Glutamatergic neuron (in vitro differentiated cells): ENCODE data around the gene AKR1D1. TPM values are rescaled to one million over a fixed set of nuclear protein-coding genes. Genes with fewer than 3 reads are reported as not detected.

ENCODE experiments used
- DNase-seq: peaks from one replicate; pipeline ENCODE4 v3.0.0; 2022
- H3K27ac Mint-ChIP-seq: one replicate; pipeline ENCODE4 v1.8.0; 2020; ENCODE audit warnings: mild to moderate bottlenecking, mixed read lengths, inconsistent platforms; ENCODE audit not compliant: unreplicated experiment
- H3K27me3 Mint-ChIP-seq: one replicate; pipeline ENCODE4 v1.8.0; 2020; ENCODE audit warnings: mild to moderate bottlenecking, moderate library complexity, mixed read lengths, inconsistent platforms; ENCODE audit not compliant: unreplicated experiment
- H3K36me3 Mint-ChIP-seq: one replicate; pipeline ENCODE4 v1.8.0; 2020; ENCODE audit warnings: mild to moderate bottlenecking, mixed read lengths, inconsistent platforms; ENCODE audit not compliant: unreplicated experiment
- H3K4me1 Mint-ChIP-seq: one replicate; pipeline ENCODE4 v1.8.0; 2020; ENCODE audit warnings: mild to moderate bottlenecking, low read depth, mixed read lengths, inconsistent platforms; ENCODE audit not compliant: unreplicated experiment
- H3K4me3 Mint-ChIP-seq: one replicate; pipeline ENCODE4 v1.8.0; 2020; ENCODE audit warnings: mild to moderate bottlenecking, mixed read lengths, inconsistent platforms; ENCODE audit not compliant: unreplicated experiment
- H3K9me3 Mint-ChIP-seq: one replicate; pipeline ENCODE4 v1.8.0; 2020; ENCODE audit warnings: mild to moderate bottlenecking, moderate library complexity, mixed read lengths, inconsistent platforms; ENCODE audit not compliant: unreplicated experiment
- long read RNA-seq: library from polyadenylated mRNA; unstranded; transcript quantifications from one replicate; pipeline ENCODE4 v2.0.0, GENCODE V29; 2020; ENCODE audit not compliant: unreplicated experiment
- total RNA-seq: library from RNA; stranded (reverse); fragmentation: NEBNext Ultra II Directional; extraction: Animal tissue kit (Norgen Biotek cat#: 25700); gene quantifications from one replicate; pipeline ENCODE4 v1.2.1, GENCODE V29; 2021; ENCODE audit not compliant: unreplicated experiment
- TF ChIP-seq, protein P1 (sequence below): fragments of 200-600 bp; sonication (generic); IDR thresholded peaks from one replicate; pipeline ENCODE4 v1.5.0; 2021; ENCODE audit not compliant: partially characterized antibody, unreplicated experiment

The AKR1D1 gene, protein sequence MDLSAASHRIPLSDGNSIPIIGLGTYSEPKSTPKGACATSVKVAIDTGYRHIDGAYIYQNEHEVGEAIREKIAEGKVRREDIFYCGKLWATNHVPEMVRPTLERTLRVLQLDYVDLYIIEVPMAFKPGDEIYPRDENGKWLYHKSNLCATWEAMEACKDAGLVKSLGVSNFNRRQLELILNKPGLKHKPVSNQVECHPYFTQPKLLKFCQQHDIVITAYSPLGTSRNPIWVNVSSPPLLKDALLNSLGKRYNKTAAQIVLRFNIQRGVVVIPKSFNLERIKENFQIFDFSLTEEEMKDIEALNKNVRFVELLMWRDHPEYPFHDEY
- not detected for total RNA-seq
- long read RNA-seq = 0 reads

DNA sequence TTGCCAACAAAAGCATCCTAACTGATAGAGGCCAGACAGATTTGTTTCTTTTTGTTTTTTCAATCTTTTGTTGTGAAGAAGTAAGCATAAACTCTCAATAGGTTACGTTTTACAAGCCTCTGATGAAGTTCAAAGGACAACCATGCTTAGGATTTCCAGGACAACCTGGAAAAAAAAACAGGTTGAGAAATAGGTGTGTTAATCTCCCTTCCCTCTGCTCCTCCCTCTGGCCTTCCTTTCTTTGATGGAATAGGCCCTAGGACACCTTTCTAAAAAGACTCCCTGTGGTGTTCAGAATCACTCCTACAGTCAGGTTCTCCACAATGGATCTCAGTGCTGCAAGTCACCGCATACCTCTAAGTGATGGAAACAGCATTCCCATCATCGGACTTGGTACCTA is at the start of gene AKR1D1:
TSS of gene AKR1D1 (plus strand) at position 264 of the 400 bp plus-strand sequence. CDS start at position 324, 60 bp downstream.
- no peak within 1 kb of the TSS for H3K27ac Mint-ChIP-seq
- H3K4me3 Mint-ChIP-seq = no peak within 1 kb of the TSS
- peaks cover 10% of the 10 kb centered on the region for H3K36me3 Mint-ChIP-seq
- H3K9me3 Mint-ChIP-seq = peaks cover 2% of the 10 kb centered on the region
- TF ChIP-seq, protein P1, sequence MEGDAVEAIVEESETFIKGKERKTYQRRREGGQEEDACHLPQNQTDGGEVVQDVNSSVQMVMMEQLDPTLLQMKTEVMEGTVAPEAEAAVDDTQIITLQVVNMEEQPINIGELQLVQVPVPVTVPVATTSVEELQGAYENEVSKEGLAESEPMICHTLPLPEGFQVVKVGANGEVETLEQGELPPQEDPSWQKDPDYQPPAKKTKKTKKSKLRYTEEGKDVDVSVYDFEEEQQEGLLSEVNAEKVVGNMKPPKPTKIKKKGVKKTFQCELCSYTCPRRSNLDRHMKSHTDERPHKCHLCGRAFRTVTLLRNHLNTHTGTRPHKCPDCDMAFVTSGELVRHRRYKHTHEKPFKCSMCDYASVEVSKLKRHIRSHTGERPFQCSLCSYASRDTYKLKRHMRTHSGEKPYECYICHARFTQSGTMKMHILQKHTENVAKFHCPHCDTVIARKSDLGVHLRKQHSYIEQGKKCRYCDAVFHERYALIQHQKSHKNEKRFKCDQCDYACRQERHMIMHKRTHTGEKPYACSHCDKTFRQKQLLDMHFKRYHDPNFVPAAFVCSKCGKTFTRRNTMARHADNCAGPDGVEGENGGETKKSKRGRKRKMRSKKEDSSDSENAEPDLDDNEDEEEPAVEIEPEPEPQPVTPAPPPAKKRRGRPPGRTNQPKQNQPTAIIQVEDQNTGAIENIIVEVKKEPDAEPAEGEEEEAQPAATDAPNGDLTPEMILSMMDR = no peak
- H3K4me1 Mint-ChIP-seq = no peaks in the 10 kb centered on the region
- peaks cover 6% of the 10 kb centered on the region for H3K27me3 Mint-ChIP-seq
- DNase-seq = no peak

GRCh38 chr7:138027100-138027499 is 49.2 kb upstream of the AKR1D1 start:
- H3K36me3 Mint-ChIP-seq = peaks cover 4% of the 10 kb centered on the region
- H3K4me1 Mint-ChIP-seq = no peaks in the 10 kb centered on the region
- no peak overlapping the region for H3K4me3 Mint-ChIP-seq
- no peak for DNase-seq
- H3K27ac Mint-ChIP-seq = no peak overlapping the region
- TF ChIP-seq, protein P1 = no peak
- no peaks in the 10 kb centered on the region for H3K9me3 Mint-ChIP-seq
- no peaks in the 10 kb centered on the region for H3K27me3 Mint-ChIP-seq

GRCh38 chr7:138029126-138029525 is 47.1 kb upstream of the AKR1D1 start:
- H3K36me3 Mint-ChIP-seq = no peaks in the 10 kb centered on the region
- no peaks in the 10 kb centered on the region for H3K4me1 Mint-ChIP-seq
- no peaks in the 10 kb centered on the region for H3K9me3 Mint-ChIP-seq
- H3K27ac Mint-ChIP-seq = no peak overlapping the region
- no peak overlapping the region for H3K4me3 Mint-ChIP-seq
- DNase-seq = no peak
- no peaks in the 10 kb centered on the region for H3K27me3 Mint-ChIP-seq
- TF ChIP-seq, protein P1 = no peak

DNA sequence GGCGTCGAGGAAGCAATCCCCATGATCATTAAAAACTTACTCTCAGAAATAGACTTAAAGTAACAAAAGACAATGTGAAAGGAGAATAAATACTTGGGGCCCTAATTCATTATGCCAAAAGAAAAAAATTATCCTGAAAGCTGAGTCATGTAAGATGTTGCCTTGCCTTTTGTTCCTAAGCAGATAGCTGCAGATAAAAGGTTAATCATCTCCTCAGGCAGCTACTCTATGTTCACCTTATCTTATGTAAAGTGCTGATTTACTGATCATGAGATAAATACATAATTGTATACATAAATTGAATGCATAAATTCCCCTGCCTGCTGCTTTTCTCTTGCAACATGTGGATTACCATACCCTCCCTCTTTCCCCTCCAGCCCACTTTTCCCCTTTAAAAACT is 46.3 kb upstream of the AKR1D1 start:
- no peaks in the 10 kb centered on the region for H3K4me1 Mint-ChIP-seq
- TF ChIP-seq, protein P1 = no peak
- H3K27me3 Mint-ChIP-seq = peaks cover 1% of the 10 kb centered on the region
- H3K4me3 Mint-ChIP-seq = no peak overlapping the region
- no peak overlapping the region for H3K27ac Mint-ChIP-seq
- H3K9me3 Mint-ChIP-seq = peaks cover 2% of the 10 kb centered on the region
- H3K36me3 Mint-ChIP-seq = no peaks in the 10 kb centered on the region
- DNase-seq = no peak

DNA sequence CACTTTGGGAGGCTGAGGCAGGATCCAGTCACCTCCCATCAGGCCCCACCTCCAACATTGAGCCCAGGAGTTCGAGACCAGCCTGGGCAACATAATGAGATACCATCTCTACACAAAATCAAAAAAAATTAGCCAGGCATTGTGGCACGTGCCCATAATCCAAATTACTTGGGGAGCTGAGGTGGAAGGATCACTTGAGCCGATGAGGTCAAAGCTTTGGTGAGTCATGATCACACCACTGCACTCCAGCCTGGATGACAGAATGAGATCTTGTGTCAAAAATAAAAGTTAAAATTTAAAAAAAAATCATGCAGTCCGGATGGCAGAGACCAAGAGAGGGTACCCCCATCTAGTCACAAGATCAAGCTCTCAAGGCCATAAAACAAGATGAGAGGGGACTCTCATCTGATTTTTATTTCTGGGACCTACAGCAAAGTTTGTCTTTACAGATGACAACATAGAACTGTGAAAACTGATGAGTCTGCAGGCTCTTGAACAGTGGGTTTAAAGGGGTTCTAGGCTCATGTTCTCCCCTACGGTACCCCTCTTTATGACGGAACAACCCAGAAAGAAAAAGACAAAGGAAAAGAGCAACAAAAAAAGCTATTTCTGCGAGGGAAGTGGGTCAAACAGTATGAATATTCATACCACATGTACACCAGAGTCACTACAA is 45.4 kb upstream of the AKR1D1 start:
- Mint-ChIP-seq H3K36me3 (no peaks in the 10 kb centered on the region), H3K9me3 (peaks cover 2% of the 10 kb centered on the region), H3K4me1 (no peaks in the 10 kb centered on the region), H3K27ac (no peak overlapping the region), H3K27me3 (peaks cover 1% of the 10 kb centered on the region), H3K4me3 (no peak overlapping the region)
- no peak for DNase-seq
- TF ChIP-seq, protein P1 = no peak
